ENCODE data around the gene LAMA4.

LAMA4 gene, protein sequence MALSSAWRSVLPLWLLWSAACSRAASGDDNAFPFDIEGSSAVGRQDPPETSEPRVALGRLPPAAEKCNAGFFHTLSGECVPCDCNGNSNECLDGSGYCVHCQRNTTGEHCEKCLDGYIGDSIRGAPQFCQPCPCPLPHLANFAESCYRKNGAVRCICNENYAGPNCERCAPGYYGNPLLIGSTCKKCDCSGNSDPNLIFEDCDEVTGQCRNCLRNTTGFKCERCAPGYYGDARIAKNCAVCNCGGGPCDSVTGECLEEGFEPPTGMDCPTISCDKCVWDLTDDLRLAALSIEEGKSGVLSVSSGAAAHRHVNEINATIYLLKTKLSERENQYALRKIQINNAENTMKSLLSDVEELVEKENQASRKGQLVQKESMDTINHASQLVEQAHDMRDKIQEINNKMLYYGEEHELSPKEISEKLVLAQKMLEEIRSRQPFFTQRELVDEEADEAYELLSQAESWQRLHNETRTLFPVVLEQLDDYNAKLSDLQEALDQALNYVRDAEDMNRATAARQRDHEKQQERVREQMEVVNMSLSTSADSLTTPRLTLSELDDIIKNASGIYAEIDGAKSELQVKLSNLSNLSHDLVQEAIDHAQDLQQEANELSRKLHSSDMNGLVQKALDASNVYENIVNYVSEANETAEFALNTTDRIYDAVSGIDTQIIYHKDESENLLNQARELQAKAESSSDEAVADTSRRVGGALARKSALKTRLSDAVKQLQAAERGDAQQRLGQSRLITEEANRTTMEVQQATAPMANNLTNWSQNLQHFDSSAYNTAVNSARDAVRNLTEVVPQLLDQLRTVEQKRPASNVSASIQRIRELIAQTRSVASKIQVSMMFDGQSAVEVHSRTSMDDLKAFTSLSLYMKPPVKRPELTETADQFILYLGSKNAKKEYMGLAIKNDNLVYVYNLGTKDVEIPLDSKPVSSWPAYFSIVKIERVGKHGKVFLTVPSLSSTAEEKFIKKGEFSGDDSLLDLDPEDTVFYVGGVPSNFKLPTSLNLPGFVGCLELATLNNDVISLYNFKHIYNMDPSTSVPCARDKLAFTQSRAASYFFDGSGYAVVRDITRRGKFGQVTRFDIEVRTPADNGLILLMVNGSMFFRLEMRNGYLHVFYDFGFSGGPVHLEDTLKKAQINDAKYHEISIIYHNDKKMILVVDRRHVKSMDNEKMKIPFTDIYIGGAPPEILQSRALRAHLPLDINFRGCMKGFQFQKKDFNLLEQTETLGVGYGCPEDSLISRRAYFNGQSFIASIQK (N-terminal part only)

DNA sequence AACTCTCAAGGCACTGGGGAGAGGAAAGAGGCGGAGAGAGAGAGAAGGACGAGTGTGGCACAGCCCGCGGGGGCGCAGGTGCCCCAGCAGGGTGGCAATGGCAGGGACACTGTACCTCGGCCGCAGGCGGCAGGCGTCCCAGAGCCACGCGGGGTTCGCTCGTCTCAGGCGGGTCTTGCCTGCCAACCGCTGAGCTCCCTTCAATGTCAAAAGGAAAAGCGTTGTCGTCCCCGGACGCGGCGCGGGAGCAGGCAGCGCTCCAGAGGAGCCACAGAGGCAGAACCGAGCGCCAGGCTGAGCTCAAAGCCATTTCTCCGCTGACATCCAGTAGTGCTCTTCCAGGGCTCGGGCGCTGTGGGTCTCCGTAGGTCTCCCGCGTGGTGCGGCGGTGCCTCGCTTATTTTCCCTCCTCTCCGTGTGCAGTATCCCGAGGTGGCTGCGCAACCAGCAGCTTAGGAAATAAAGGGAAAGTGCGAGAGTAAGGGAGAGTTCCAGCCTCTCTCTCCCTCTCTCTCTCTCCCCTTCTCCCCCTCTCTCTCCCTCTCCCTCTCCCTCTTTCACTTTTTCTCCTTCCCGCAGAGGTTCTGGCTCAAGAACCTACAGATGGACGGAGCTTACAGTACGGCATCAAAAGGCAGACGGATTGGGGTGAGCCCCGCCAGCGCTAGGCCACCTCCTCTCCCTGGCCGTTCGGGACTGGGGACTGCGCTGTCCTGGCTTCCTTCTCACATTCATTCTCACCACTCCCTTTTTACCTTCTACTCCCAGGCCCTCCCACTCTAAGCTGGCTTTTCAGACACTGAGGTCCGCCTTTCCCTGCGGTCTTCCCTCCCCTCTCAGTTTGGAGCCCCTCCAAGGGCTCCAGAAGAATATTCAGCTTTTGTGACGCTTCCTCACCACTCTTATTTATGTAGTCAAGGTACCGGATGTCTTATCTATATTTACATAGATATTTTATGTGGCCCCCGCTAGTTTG, at the start of gene LAMA4:
Gene LAMA4, minus strand, starts transcription at position 727 of the 976 bp plus-strand sequence. Its CDS starts 417 bp downstream, at position 310.
- no peak within 1 kb of the TSS for H3K4me3 ChIP-seq (ENCODE audit: low read depth, low read length)
- no peak for TF ChIP-seq CTCF (IDR thresholded peaks at IDR 0.05; ENCODE audit: borderline replicate concordance, insufficient read depth, low read depth, low read length)

DNA sequence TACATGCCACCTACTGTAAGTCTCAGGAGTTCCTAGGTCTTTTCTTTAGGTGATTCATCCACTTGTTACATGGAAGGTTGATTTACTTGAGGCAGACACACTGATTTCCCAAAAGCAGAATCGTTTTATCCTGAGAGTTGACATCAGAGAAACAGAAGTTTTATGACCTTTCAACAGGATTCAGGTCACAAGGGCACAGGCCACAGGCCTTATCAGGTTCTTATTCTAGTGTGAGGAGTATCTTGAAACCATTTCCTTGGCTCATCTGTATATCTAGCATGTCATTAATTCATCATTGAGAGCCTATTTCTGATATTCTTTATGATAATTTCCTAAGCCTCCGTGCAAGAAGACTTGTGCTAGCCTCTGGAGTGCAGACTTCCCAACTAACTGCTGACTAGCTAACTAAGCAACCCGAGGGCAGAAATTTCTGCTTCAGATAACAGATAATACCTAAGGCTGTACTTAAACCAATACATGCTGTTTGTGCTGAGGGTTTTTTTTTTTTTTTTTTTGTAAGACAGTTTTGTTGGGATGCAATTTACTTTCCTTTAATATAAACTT, 47.9 kb upstream of the LAMA4 start:
- TF ChIP-seq CTCF (IDR thresholded peaks at IDR 0.05; ENCODE audit: borderline replicate concordance, insufficient read depth, low read depth, low read length): no peak
- H3K4me3 ChIP-seq (ENCODE audit: low read depth, low read length): no peak overlapping the region

DNA sequence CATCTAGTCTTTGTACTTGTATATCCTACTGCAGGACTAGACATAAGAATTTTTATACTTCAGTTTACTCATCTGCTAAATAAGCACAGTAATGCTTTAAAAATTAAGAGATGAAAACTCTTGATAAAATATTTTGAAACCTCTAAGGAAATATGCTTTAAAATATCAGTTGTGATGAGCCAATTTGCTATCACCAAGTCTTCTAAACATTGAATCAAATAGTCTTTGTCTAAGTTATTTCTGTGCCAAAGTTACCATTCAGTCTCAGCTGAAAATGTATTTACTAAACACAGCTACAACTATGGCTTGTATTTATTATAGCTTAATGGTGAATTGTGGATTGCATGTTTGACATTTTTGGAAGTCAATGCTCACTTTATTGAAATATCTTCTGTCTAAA, 46.5 kb upstream of the LAMA4 start:
- no peak overlapping the region for H3K4me3 ChIP-seq (ENCODE audit: low read depth, low read length)
- no peak for TF ChIP-seq CTCF (IDR thresholded peaks at IDR 0.05; ENCODE audit: borderline replicate concordance, insufficient read depth, low read depth, low read length)

- H3K4me3 ChIP-seq (ENCODE audit: low read depth, low read length): no peak overlapping the region
- TF ChIP-seq CTCF (IDR thresholded peaks at IDR 0.05; ENCODE audit: borderline replicate concordance, insufficient read depth, low read depth, low read length): no peak
Observed at GRCh38 chr6:112298816-112299281, 44.5 kb upstream of the LAMA4 start.

DNA sequence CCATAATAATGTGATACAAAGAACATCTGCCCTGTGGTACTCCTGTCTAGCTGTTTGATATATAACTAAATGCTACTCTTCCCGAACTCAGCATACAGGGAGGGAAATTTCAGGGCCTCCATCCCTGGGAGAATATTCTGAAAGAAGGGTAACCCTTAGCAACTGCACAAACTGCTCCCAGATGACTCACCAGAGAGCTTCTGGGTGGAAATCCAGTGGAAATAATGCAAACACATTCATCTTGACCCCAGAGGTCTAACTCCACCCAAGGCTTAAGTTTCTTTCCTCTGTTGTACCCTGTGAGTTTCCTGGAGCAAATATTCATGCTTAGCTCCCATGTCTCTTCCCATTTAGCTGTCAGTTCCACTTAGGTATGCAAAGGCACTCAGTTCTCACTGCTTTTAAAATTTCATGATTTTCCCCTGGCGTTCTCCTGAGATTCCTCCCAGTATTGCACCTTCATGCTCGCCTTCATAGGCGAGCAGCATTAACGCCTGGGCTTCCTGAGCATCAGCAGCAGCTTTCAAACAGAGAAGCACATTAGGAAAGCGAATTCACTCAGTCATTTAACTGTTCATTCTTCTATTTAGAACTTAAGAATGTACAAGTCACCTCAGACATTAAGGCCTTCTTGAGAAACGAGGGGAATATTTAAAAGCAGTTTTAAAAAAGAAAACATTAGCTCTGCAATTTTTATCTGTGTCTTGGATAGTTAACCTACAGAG, 43.8 kb upstream of the LAMA4 start:
- no peak overlapping the region for H3K4me3 ChIP-seq (ENCODE audit: low read depth, low read length)
- TF ChIP-seq CTCF (IDR thresholded peaks at IDR 0.05; ENCODE audit: borderline replicate concordance, insufficient read depth, low read depth, low read length): no peak

Measured in GM12875 (cell line).